GM19463 (cell line): ENCODE results near the gene ZNF836.

Experiments used
- ATAC-seq: cut with Tn5 transposase; IDR thresholded peaks from one replicate; pipeline ENCODE4 v1.9.1; 2021; ENCODE audit warnings: mild to moderate bottlenecking, moderate library complexity; ENCODE audit not compliant: unreplicated experiment

The ZNF836 gene

DNA sequence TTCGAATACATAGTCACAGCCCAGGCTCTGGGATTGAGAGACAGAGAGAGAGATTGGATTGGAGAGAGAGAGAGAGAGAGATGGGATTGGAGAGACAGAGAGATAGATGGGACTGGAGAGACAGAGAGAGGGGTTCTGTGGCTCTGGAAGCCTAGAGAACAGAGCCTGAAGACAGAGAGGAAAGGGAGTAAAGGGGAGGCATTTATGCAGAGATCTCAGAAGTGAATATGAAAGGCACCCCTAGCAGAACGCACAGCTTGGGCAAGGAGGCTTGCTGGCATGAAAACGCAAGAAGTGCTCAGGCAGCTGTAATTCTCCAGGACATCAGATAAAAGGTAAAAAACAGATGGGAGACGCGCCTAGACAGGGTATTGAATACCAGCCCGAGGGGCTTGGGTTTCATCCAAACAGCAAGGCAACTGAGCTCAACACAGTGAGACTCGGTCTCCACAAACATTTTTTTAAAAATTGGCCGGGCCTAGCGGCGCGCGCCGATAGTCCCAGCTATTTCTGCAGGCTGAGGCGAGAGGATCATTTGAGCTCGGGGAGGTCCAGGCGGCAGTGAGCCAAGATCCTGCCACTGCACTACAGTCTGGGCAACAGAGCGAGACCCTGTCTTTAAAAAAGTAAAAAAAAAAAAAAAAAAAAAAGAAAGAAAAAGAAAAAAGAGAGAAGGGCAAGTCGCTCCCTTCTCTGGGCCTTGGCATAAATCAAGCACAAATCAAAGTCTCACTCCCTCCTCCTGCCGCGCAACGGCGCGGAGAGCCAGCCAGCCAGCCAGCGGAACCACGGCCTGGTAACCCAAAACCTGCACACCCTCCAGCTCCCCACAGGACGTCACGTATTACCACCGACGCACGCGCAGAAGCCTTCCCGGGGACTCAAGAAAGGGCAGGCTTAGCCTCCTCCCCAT, 17.7 kb upstream of the ZNF836 start:
- no peak for ATAC-seq

DNA sequence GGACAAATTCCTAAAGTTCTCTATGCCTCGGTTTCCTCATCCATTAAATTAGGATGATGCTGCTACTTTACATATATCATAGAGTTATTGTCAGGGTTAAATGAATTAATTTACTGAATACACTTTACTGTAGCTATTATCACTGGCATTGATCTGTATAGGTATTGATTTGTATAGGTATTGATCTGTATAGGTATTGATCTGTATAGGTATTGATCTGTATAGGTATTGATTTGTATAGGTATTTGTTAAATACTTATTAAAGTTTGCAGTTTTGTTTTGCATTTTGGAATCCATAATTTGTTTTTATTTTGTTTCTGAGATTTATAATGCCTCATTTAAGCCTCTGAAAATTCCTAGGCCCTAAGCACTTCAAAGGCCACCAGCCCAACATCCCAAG, 16.0 kb upstream of the ZNF836 start:
- no peak for ATAC-seq

GRCh38 chr19:52176574-52176973, 5.2 kb upstream of the ZNF836 start:
- ATAC-seq, result no peak

GRCh38 chr19:52172347-52172746, 926 bp upstream of the ZNF836 start:
- no peak for ATAC-seq

GRCh38 chr19:52170863-52171320, 529 bp downstream of the ZNF836 start:
- peak; percentile 21 for ATAC-seq

DNA sequence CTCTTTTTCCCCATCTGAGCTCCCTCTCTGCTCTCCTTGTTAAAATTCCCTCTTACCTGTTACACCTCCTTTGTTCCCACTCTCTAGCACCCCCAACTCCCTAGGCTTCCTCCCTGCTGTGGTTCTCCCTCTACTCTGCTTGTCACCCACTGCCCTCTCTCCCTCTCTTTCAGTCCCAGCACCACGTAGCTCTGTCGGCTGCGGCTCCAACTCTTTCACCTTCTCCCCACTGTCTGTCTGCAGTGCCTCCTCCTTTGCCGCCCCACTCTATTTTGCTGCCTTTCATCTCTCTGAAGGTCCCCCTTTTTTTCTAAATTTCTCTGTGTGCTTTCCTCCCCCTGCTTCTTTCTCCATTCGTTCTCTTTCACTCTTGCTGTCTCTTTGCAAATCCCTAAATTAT, 1.1 kb downstream of the ZNF836 start:
- ATAC-seq, result no peak

GRCh38 chr19:52155596-52156359, 15.6 kb downstream of the ZNF836 start:
- no peak for ATAC-seq

DNA sequence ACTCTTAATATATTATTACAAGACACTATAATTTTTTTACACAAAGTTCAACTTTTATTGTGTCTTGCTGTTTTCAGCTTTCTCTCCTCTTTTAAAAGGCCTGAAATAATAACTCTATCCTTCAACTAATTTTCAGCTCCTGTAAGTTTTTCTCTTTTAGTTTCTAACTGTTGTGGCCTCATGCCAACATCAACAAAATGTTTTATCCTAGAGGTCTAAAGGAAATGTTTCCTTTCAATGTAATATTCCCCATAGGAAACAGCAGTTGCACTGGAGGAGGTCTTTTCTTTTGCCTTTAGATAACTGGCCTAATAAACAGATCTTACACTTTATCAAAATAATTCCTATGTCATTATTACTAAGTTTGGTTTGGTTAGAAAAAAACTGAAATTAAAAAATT, 23.2 kb downstream of the ZNF836 start:
- ATAC-seq, result no peak

DNA sequence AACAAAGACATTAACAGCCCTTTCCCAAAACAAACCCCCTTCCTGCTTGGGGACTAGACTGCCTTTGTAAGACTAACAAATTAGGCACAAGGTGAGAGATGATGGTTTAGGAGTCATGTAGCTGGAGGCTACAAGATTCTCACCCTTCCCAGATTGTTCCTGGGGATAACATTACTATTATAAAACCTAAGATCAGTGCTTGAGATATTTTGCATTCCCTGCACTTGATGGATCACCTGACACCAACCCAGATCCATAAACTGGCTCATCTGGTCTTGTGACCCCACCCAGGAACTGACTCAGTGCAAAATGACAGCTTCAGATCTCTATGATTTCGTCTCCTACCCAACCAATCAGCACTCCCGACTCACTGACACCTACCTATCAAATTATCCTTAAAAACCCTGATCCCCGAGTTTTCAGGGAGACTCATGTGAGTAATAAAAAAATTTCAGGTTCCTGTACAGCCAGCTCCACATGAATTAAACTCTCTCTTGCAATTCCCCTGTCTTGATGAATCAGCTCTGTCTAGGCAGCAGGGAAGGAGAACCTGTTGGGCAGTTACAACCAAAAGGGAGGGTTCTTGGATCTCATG, 29.3 kb downstream of the ZNF836 start:
- no peak for ATAC-seq

- no peak for ATAC-seq
Observed at GRCh38 chr19:52141203-52141602, 30.2 kb downstream of the ZNF836 start.

DNA sequence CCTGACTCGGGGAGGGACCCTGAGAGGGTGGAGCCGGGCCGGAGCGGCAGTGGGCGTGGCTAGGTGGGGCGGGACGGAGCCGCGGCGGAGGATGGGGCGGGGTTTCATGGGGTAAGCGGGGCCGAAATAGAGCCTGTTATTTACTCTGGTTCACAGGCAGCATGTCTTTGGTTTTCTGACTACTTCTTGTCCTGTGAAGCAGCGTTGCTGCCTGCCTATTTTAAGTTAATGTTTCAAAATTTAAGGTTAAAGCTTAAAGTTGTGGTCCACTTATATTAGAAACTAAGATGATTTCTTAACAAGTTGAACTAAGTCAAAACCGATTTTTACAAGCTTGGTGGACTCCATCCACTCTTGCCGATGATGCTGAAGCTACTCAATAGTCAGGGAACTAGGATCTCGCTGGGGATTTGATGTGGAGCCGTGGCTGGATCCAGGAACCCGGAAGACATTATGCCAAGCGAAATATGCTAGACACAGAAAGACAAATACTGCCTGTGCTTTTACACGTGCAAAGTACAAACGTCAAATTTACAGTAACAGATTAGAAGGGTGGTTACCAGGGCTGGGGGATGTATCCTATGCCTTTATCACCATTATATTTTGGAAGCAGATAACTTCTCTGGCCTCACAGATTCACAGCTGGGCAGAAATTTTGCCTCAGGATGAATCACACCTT, 31.2 kb downstream of the ZNF836 start:
- peak; percentile 97 for ATAC-seq

DNA sequence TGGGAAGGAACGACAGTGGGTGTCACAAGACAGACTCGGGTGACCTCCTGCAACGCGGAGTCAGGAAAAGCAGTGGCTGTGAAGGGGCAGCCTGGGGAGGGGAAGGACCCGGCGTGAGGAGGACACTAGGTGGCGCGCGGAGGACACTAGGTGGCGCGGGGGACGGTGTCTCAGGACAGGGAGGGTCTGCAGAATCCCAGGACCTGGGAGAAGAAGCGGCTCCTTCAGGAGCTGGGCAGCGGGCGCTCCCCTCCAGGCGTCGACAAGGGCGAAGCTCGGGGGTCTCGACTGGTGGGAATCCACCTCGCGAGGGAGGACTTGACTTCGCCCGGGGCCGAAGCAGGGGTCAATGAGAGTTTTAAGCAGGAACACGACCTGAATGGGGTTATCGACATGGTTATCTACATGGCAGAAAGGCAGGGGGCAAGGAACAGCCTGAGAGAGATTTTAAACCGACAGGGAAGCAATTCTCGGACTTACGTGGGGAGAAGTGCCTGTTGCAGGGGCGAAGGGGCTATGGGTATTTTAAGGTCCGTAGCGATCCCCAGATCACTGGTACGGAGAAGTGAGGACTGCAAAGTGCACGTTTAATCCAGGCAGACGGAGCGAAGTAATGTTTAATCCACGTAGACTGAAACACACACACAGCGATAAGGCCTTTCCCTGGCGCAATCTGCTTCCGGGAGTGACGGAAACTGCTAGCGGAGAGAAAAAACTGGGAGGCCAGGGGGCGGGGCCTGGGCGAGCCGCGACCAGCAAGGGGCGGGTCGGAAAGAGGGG, 32.0 kb downstream of the ZNF836 start, which contains the start of gene ZNF616:
Gene ZNF616, minus strand, starts transcription at position 687 of the 780 bp plus-strand sequence. CDS start 9,426 bp downstream, outside the sequence.
- peak; percentile 72 for ATAC-seq

- ATAC-seq, result no peak
Observed at GRCh38 chr19:52138983-52139251, 32.5 kb downstream of the ZNF836 start.

DNA sequence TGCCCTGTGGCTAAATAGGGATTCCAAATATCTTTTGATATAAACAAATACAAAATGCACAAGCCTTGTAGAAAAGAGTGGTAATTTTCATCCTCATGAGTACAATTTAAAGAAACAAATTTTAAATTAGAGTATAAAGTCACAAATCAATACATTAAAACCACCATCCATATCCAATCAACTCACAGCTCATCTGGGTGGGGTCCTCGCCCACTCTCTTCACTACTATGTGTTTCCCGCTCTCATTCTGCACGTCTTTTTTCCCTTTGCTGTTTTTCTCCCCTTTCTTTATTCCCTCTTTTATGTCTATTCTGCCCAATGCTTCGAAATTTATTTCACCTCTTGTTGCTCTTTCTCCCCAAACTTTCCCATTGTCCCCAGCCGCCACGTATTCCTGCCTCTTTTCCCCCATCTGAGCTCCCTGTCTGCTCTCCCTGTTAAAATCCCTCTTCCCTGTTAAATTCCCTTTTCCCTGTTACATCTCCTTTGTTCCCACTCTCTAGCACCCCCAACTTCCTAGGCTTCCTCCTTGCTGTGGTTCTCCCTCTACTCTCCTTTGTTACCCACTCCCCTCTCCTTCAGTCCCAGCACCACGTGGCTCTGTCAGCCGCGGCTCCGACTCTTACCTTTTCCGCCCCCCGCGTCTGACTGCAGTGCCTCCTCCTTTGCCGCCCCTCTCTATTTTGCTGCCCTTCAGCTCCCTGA, 33.0 kb downstream of the ZNF836 start:
- ATAC-seq, result no peak

DNA sequence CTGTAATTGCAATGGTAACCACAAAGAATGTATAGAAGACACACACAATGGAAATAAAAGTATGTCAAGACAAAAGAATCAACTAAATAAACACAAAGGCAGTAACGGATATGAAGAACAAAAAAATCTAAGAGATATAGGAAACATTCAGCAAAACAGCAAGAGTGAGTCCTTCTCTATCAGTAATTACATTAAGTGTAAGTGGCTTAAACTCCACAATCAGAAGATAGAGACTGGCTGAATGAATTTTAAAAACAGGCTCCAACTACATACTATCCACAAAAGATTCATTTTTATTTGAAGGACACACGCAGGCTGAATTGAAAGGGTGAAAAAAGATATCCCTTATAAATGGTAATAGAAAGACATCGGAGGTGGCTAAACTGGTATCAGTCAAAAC, 51.1 kb downstream of the ZNF836 start:
- no peak for ATAC-seq

DNA sequence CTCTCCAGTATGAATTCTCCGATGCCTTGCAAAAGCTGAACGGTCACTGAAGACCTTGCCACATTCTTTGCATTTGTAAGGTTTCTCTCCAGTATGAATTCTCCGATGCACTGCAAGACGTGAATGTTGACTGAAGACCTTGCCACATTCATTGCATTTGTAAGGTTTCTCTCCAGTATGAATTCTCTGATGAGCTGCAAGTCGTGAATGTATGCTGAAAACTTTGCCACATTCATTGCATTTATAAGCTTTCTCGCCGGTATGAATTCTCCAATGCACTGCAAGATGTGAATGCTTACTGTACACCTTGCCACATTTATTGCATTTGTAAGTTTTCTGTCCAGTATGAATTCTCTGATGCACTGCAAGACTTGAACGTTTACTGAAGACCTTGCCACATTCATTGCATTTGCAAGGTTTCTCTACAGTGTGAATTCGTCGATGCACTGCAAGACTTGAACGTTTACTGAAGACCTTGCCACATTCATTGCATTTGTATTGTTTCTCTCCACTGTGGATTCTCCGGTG, 55.8 kb downstream of the ZNF836 start:
- no peak for ATAC-seq

- no peak for ATAC-seq
Observed at GRCh38 chr19:52114691-52115090, 56.7 kb downstream of the ZNF836 start.

- no peak for ATAC-seq
Observed at GRCh38 chr19:52112624-52113023, 58.8 kb downstream of the ZNF836 start.

GRCh38 chr19:52110780-52111179, 60.6 kb downstream of the ZNF836 start:
- no peak for ATAC-seq
